Left ventricle myocardium inferior (tissue), 1 donor: Measurements from ENCODE around the gene PAM. TPM values are rescaled to one million over a fixed set of nuclear protein-coding genes. Genes with fewer than 3 reads are reported as not detected.
A peak's percentile ranks its signal among the peaks of the same experiment; 100 is the strongest.

ENCODE experiments used
- DNase-seq: peaks from one replicate; pipeline ENCODE4 v3.0.0-alpha.2; 2020
- H3K27ac ChIP-seq: fragments of 200-600 bp; replicated peaks from 2 replicates; pipeline ENCODE4 v1.8.0; 2021
- H3K27me3 ChIP-seq: fragments of 200-600 bp; 2 replicates; pipeline ENCODE4 v1.8.0; 2021; ENCODE audit warnings: low read depth
- H3K36me3 ChIP-seq: fragments of 200-600 bp; 2 replicates; pipeline ENCODE4 v1.8.0; 2021
- H3K4me1 ChIP-seq: fragments of 200-600 bp; 2 replicates; pipeline ENCODE4 v1.8.0; 2021
- H3K4me3 ChIP-seq: fragments of 200-600 bp; 2 replicates; pipeline ENCODE4 v1.8.0; 2021; ENCODE audit warnings: mild to moderate bottlenecking, moderate library complexity
- H3K9me3 ChIP-seq: fragments of 200-600 bp; replicated peaks from 2 replicates; pipeline ENCODE4 v1.8.0; 2021
- intact Hi-C: fragments of 100-400 bp; cut with micrococcal nuclease; formaldehyde crosslinking; loops from one replicate; pipeline ENCODE4 v1.11.0; 2022
- total RNA-seq: library from RNA; stranded (reverse); fragmentation: NEBNext Ultra II Directional; extraction: Animal tissue kit (Norgen Biotek cat#: 25700); gene quantifications from one replicate; pipeline ENCODE4 v1.2.1, GENCODE V29; 2021
- TF ChIP-seq, protein P1 (sequence below): fragments of 200-600 bp; IDR thresholded peaks from 2 replicates; pipeline ENCODE4 v1.8.0; 2021; ENCODE audit warnings: antibody characterized with exemption, mild to moderate bottlenecking, borderline replicate concordance
- donor health status: DM: no; HTN: yes; CAD: no; lungs with severe emphysema.

Gene PAM
- total RNA-seq, 1 donor from 2014 or later = 1,051 TPM

DNA sequence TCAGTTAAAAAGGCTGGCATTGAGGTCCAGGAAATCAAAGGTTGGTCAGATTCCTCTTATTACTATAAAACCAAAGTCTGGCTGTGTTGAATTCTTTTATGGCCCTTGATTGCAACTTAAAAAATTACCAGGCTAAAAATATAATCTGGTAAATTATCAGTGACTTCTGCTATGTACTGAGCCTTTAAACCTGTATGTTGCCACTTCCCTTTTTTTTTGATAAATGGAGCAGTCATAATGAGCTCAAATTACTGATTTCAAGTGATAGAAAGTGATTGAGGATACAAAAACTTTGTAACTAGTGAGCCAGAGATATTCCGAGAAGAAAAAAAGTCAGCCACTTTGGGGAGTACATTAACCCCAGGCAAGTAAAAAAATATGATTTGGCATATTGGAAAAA is 264.7 kb downstream of the PAM start:
- Histone ChIP-seq H3K27ac (no peak overlapping the region), H3K4me3 (no peak overlapping the region), H3K4me1 (peaks cover 10% of the 10 kb centered on the region), H3K9me3 (no peaks in the 10 kb centered on the region), H3K36me3 (peaks cover 83% of the 10 kb centered on the region), H3K27me3 (no peaks in the 10 kb centered on the region)
- intact Hi-C loops = no loop called here
- DNase-seq = no peak
- TF ChIP-seq, protein P1, sequence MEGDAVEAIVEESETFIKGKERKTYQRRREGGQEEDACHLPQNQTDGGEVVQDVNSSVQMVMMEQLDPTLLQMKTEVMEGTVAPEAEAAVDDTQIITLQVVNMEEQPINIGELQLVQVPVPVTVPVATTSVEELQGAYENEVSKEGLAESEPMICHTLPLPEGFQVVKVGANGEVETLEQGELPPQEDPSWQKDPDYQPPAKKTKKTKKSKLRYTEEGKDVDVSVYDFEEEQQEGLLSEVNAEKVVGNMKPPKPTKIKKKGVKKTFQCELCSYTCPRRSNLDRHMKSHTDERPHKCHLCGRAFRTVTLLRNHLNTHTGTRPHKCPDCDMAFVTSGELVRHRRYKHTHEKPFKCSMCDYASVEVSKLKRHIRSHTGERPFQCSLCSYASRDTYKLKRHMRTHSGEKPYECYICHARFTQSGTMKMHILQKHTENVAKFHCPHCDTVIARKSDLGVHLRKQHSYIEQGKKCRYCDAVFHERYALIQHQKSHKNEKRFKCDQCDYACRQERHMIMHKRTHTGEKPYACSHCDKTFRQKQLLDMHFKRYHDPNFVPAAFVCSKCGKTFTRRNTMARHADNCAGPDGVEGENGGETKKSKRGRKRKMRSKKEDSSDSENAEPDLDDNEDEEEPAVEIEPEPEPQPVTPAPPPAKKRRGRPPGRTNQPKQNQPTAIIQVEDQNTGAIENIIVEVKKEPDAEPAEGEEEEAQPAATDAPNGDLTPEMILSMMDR = no peak

DNA sequence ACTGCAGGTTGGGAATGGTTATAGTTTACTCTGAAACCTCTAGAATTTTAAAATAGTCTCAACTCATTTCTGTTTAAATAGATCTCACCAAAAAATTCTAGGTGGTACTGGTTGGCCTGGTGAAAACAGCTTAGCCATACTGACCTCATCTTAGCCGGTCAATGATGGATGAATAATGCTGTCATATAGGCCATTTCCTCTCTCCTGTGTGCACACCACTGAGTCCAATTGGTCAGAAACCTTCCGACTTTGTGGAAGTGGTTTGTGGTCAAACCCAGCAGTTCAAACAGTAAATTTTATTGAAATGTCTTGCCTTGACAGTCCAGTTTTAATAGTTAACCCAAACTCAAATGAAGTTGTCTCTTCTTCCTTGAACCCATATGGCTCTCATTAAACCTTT is 266.2 kb downstream of the PAM start:
- Histone ChIP-seq H3K4me3 (no peak overlapping the region), H3K4me1 (peaks cover 10% of the 10 kb centered on the region), H3K27me3 (no peaks in the 10 kb centered on the region), H3K9me3 (no peaks in the 10 kb centered on the region), H3K27ac (no peak overlapping the region), H3K36me3 (peaks cover 83% of the 10 kb centered on the region)
- no peak for DNase-seq
- intact Hi-C loops = no loop called here
- TF ChIP-seq, protein P1 = no peak

DNA sequence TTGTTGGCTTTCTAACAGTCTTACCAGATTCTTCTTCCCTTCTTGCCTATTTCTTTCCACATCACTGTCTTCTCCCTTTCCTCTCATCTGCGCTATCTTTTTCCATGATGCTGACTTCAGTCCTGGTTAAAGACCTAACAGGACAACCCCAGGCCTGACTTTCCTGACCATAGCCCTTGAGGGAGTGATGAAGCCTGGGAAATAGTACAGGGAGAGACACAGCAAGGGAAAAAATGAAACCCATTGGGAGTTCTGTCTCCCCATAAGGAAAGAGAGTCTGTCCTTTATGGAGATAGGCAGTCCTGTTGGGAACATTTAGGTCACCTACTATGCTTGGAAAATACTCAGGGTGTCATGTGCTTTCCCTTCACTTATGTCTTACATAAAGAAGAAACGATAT is 272.2 kb downstream of the PAM start:
- intact Hi-C loops = no loop called here
- H3K4me3 ChIP-seq = no peak overlapping the region
- no peak for DNase-seq
- peaks cover 23% of the 10 kb centered on the region for H3K4me1 ChIP-seq
- TF ChIP-seq, protein P1 = no peak
- H3K36me3 ChIP-seq = peaks cover 87% of the 10 kb centered on the region
- H3K27me3 ChIP-seq = no peaks in the 10 kb centered on the region
- no peaks in the 10 kb centered on the region for H3K9me3 ChIP-seq
- peak overlapping the region; percentile 51 for H3K27ac ChIP-seq

- TF ChIP-seq, protein P1 = peak; percentile 35
- intact Hi-C loops = no loop called here
These were observed 276.5 kb downstream of the PAM start for GRCh38 chr5:103031607-103032006.

GRCh38 chr5:103033696-103034095 is 278.6 kb downstream of the PAM start:
- Histone ChIP-seq H3K36me3 (peaks cover 43% of the 10 kb centered on the region), H3K27ac (no peak overlapping the region), H3K27me3 (no peaks in the 10 kb centered on the region), H3K9me3 (peaks cover 14% of the 10 kb centered on the region), H3K4me1 (no peaks in the 10 kb centered on the region), H3K4me3 (no peak overlapping the region)
- DNase-seq = no peak
- TF ChIP-seq, protein P1 = no peak
- intact Hi-C loops = no loop called here

More at GRCh38 chr5:103031607-103032006, 276.5 kb downstream of the PAM start:
- Histone ChIP-seq H3K36me3 (peaks cover 64% of the 10 kb centered on the region), H3K4me1 (peaks cover 13% of the 10 kb centered on the region), H3K4me3 (no peak overlapping the region), H3K9me3 (peaks cover 14% of the 10 kb centered on the region), H3K27me3 (no peaks in the 10 kb centered on the region), H3K27ac (no peak overlapping the region)
- DNase-seq = no peak
